ENCODE results near the gene KCNIP2. TPM values are rescaled to one million over a fixed set of nuclear protein-coding genes. Genes with fewer than 3 reads are reported as not detected.
A peak's percentile ranks its signal among the peaks of the same experiment; 100 is the strongest.
"Not testable (repeated sequence)": the region's sequence is repeated elsewhere in the genome, so short reads cannot be mapped to it uniquely, and the experiment has no call there.

Gene KCNIP2
- polyA plus RNA-seq, 3 donors from 2014 or later: not detected

GRCh38 chr10:101814466-101815071 is 29.0 kb downstream of the KCNIP2 start:
- Mint-ChIP-seq H3K4me1 (peaks cover 66 to 81% of the 10 kb centered on the region in 2 donors), H3K9me3 (no peaks in the 10 kb centered on the region), H3K27me3 (ENCODE audit: low read depth in 3 of 3) (peaks cover 11 to 22% (median 14%) of the 10 kb centered on the region in 3 donors), H3K27ac (peak overlapping the region; percentile 55 to 95 (median 82)), H3K4me3 (peak overlapping the region; percentile 94 to 100 (median 98)), H3K36me3 (peaks cover 0 to 11% (median 4%) of the 10 kb centered on the region in 3 donors)
- DNase-seq: no peak

- Mint-ChIP-seq H3K4me3 (peak overlapping the region in 4 of 5 donors; percentile 1 to 100 (median 43)), H3K9me3 (no peaks in the 10 kb centered on the region), H3K27me3 (ENCODE audit: low read depth in 3 of 3) (peaks cover 3 to 12% (median 5%) of the 10 kb centered on the region in 3 donors), H3K36me3 (peaks cover 4 to 21% (median 7%) of the 10 kb centered on the region in 3 donors), H3K27ac (peak overlapping the region in 2 of 6 donors; percentile 23 to 62), H3K4me1 (peaks cover 61 to 73% of the 10 kb centered on the region in 2 donors)
- DNase-seq: no peak
Observed at GRCh38 chr10:101812606-101813005, 31.0 kb downstream of the KCNIP2 start.

- Mint-ChIP-seq H3K36me3 (peaks cover 14 to 39% (median 20%) of the 10 kb centered on the region in 3 donors), H3K27me3 (ENCODE audit: low read depth in 3 of 3) (peaks cover 0 to 2% (median 2%) of the 10 kb centered on the region in 3 donors), H3K4me1 (peaks cover 19 to 42% of the 10 kb centered on the region in 2 donors), H3K4me3 (no peak overlapping the region), H3K27ac (peak overlapping the region in 1 of 6 donors; percentile 60), H3K9me3 (no peaks in the 10 kb centered on the region)
- DNase-seq: no peak
Observed at GRCh38 chr10:101807158-101807557, 36.4 kb downstream of the KCNIP2 start.

DNA sequence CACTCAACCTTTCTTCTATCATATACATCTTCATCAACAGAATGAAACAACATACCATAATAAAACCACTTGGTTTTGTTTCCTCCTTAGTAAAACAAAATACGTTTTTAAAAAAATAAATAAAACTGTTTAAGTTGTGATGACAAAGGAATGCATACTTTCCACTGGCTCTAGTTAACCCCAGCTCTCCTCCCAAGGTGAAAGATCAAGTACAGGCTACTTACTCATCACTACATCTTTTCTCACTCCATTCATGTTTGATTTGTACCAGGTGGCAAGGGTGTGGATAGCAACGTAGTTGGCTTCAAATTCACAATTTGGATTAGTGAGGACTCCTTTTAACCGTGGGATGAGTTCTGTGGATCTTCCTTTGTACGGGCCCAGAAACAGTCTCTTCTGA is 40.1 kb downstream of the KCNIP2 start:
- peaks cover 13 to 51% (median 32%) of the 10 kb centered on the region in 3 donors for H3K36me3 Mint-ChIP-seq
- peaks cover 24 to 52% of the 10 kb centered on the region in 2 donors for H3K4me1 Mint-ChIP-seq
- peak overlapping the region in 1 of 6 donors; percentile 25 for H3K27ac Mint-ChIP-seq
- DNase-seq: no peak
- no peaks in the 10 kb centered on the region for H3K9me3 Mint-ChIP-seq
- H3K27me3 Mint-ChIP-seq (ENCODE audit: low read depth in 3 of 3): peaks cover 2% of the 10 kb centered on the region in 3 donors
- H3K4me3 Mint-ChIP-seq: no peak overlapping the region

- peaks cover 29 to 67% of the 10 kb centered on the region in 2 donors for H3K4me1 Mint-ChIP-seq
- H3K9me3 Mint-ChIP-seq: no peaks in the 10 kb centered on the region
- no peak for DNase-seq
- H3K4me3 Mint-ChIP-seq: no peak overlapping the region
- peaks cover 8 to 74% (median 55%) of the 10 kb centered on the region in 3 donors for H3K36me3 Mint-ChIP-seq
- H3K27ac Mint-ChIP-seq: no peak overlapping the region
- peaks cover 2 to 4% (median 2%) of the 10 kb centered on the region in 3 donors for H3K27me3 Mint-ChIP-seq (ENCODE audit: low read depth in 3 of 3)
Observed at GRCh38 chr10:101797403-101798059, 46.1 kb downstream of the KCNIP2 start.

DNA sequence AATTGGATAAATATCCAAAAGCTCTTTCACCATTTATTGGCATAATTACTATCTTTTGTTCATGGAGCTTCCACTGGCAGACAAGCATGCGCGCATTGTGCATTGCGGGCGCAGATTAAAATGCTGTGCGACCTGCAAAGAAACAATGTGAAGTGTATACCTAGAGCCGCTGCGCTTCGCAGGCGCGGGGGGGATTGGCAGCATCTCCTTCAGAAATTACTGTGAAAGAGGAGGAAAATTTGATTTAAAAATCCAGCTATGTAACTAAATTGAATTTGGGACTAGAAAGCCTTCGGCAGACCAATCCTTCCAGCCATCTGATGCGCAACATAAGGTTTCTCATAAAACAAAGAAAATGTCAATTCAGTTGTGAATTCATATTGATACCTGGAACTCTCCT is 50.1 kb downstream of the KCNIP2 start:
- H3K36me3 Mint-ChIP-seq: peaks cover 8 to 57% (median 40%) of the 10 kb centered on the region in 3 donors
- no peak overlapping the region for H3K4me3 Mint-ChIP-seq
- H3K27ac Mint-ChIP-seq: no peak overlapping the region
- peaks cover 0 to 2% (median 2%) of the 10 kb centered on the region in 3 donors for H3K27me3 Mint-ChIP-seq (ENCODE audit: low read depth in 3 of 3)
- DNase-seq: no peak
- no peaks in the 10 kb centered on the region for H3K9me3 Mint-ChIP-seq
- peaks cover 11 to 35% of the 10 kb centered on the region in 2 donors for H3K4me1 Mint-ChIP-seq

GRCh38 chr10:101789686-101790085 is 53.9 kb downstream of the KCNIP2 start:
- Mint-ChIP-seq H3K4me3 (no peak overlapping the region), H3K9me3 (no peaks in the 10 kb centered on the region), H3K27ac (peak overlapping the region in 2 of 6 donors; percentile 16 to 23), H3K4me1 (peaks cover 10 to 21% of the 10 kb centered on the region in 2 donors), H3K36me3 (peaks cover 13 to 56% (median 33%) of the 10 kb centered on the region in 3 donors), H3K27me3 (ENCODE audit: low read depth in 3 of 3) (peaks cover 0 to 7% (median 4%) of the 10 kb centered on the region in 3 donors)
- DNase-seq: no peak

- H3K4me3 Mint-ChIP-seq; H3K27me3 Mint-ChIP-seq (ENCODE audit: low read depth in 3 of 3); DNase-seq; H3K9me3 Mint-ChIP-seq: not testable (repeated sequence)
- peaks cover 13 to 51% (median 31%) of the 10 kb centered on the region in 3 donors for H3K36me3 Mint-ChIP-seq
- H3K4me1 Mint-ChIP-seq: peaks cover 12 to 21% of the 10 kb centered on the region in 2 donors
- peak overlapping the region in 2 of 6 donors; percentile 16 to 23 for H3K27ac Mint-ChIP-seq
Observed at GRCh38 chr10:101789231-101789630, 54.4 kb downstream of the KCNIP2 start.

DNA sequence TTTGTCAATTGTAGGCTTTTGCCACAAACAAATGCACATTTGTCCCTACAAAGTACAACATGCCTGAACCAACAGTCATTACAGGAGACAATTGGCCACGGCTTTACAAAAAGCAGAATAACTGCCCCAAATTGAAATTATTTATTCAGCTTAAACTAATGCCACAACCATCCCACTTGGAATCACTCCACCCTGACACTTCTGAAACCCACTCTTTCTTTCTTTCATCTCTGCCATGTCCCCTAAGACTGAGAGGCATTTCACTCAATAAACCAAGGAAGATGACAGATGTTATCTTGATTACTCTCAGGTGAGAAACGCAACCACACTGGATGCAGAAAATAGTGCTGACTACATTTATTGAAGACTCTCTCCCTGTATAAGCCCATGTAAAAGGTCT is 57.8 kb downstream of the KCNIP2 start:
- Mint-ChIP-seq H3K9me3 (no peaks in the 10 kb centered on the region), H3K27ac (peak overlapping the region in 5 of 6 donors; percentile 32 to 90 (median 79)), H3K36me3 (peaks cover 13 to 28% (median 18%) of the 10 kb centered on the region in 3 donors), H3K4me1 (peaks cover 42 to 53% of the 10 kb centered on the region in 2 donors), H3K4me3 (no peak overlapping the region), H3K27me3 (ENCODE audit: low read depth in 3 of 3) (peaks cover 2 to 10% (median 4%) of the 10 kb centered on the region in 3 donors)
- DNase-seq: no peak

GRCh38 chr10:101784558-101784957 is 59.0 kb downstream of the KCNIP2 start:
- Mint-ChIP-seq H3K4me1 (peaks cover 49 to 59% of the 10 kb centered on the region in 2 donors), H3K27me3 (ENCODE audit: low read depth in 3 of 3) (peaks cover 2 to 10% (median 4%) of the 10 kb centered on the region in 3 donors), H3K4me3 (peak overlapping the region in 4 of 5 donors; percentile 93 to 100 (median 97)), H3K9me3 (no peaks in the 10 kb centered on the region), H3K36me3 (peaks cover 9 to 25% (median 18%) of the 10 kb centered on the region in 3 donors), H3K27ac (peak overlapping the region; percentile 86 to 96 (median 94))
- no peak for DNase-seq

GRCh38 chr10:101783736-101784118 is 59.9 kb downstream of the KCNIP2 start:
- peak overlapping the region; percentile 93 to 100 (median 98) for H3K4me3 Mint-ChIP-seq
- H3K36me3 Mint-ChIP-seq: peaks cover 9 to 22% (median 18%) of the 10 kb centered on the region in 3 donors
- H3K27me3 Mint-ChIP-seq (ENCODE audit: low read depth in 3 of 3): peaks cover 7 to 13% (median 8%) of the 10 kb centered on the region in 3 donors
- H3K27ac Mint-ChIP-seq: peak overlapping the region; percentile 86 to 96 (median 94)
- DNase-seq: no peak
- peaks cover 0 to 2% (median 0%) of the 10 kb centered on the region in 6 donors for H3K9me3 Mint-ChIP-seq
- H3K4me1 Mint-ChIP-seq: peaks cover 56 to 65% of the 10 kb centered on the region in 2 donors

- peak; percentile 67 to 73 (median 71) for DNase-seq
- H3K9me3 Mint-ChIP-seq: peaks cover 0 to 2% (median 0%) of the 10 kb centered on the region in 6 donors
- peak within 1 kb of the TSS; percentile 93 to 100 (median 98) for H3K4me3 Mint-ChIP-seq
- H3K27me3 Mint-ChIP-seq (ENCODE audit: low read depth in 3 of 3): peaks cover 8 to 13% (median 9%) of the 10 kb centered on the region in 3 donors
- H3K36me3 Mint-ChIP-seq: peaks cover 9 to 22% (median 18%) of the 10 kb centered on the region in 3 donors
- H3K4me1 Mint-ChIP-seq: peaks cover 57 to 68% of the 10 kb centered on the region in 2 donors
- peak within 1 kb of the TSS; percentile 86 to 96 (median 94) for H3K27ac Mint-ChIP-seq
Observed at GRCh38 chr10:101782811-101783735, 60.5 kb downstream of the KCNIP2 start, which contains the start of gene NPM3. Gene NPM3 (minus strand): TSS chr10:101783446. CDS start chr10:101783390, 56 bp downstream.

All from immature natural killer cell (primary cell).